HepG2 (cell line): ENCODE data around the gene ANKS3. TPM values are rescaled to one million over a fixed set of nuclear protein-coding genes. Genes with fewer than 3 reads are reported as not detected.

Experiments used
- ATAC-seq: fragments of 200-7000 bp; cut with Tn5 transposase; 3 replicates; pipeline ENCODE4 v1.9.1; 2020; ENCODE audit warnings: mild to moderate bottlenecking, moderate library complexity
- BruUV-seq: library from RNA; stranded (reverse); fragments of 400-500 nt; replicated peaks from 2 replicates; lab custom pipeline; 2021; lab: Mats Ljungman, UMichigan
- CTCF ChIA-PET: fragments of 300-600 bp; formaldehyde crosslinking; extraction: SDS; loops from one replicate; lab custom pipeline; 2021; ENCODE audit warnings: low total read pairs, inconsistent platforms, low intra/inter-chr PET ratio; lab: Yijun Ruan, JAX
- POLR2A ChIA-PET: fragments of 350-600 bp; sonication (Branson Sonifier 250); formaldehyde crosslinking; loops from one replicate; lab custom pipeline; 2020; ENCODE audit warnings: antibody characterized with exemption, inconsistent platforms; lab: Yijun Ruan, JAX
- DNase-seq: peaks from one replicate; pipeline ENCODE4 v3.0.0-alpha.2; 2015; ENCODE audit warnings: low spot score
- FAIRE-seq: peaks from 3 replicates; lab custom pipeline; 2011; peaks lifted over from hg19 to GRCh38; lab: Jason Lieb, UNC
- H2AFZ ChIP-seq: one replicate; pipeline ENCODE4 v1.6.1; 2011; ENCODE audit warnings: low read length, inconsistent platforms
- H3K27ac ChIP-seq: fragments of 300-600 bp; 3 replicates; pipeline ENCODE4 v1.8.0; 2011; ENCODE audit warnings: mixed run types, mild to moderate bottlenecking, mixed read lengths, low read length, inconsistent platforms; ENCODE audit not compliant: insufficient read depth; ENCODE audit errors: extremely low read length
- H3K27me3 ChIP-seq, 2 experiments: fragments of 200-600 bp in 1 of 2; 2 replicates in 1 of 2; 3 replicates in 1 of 2; pipeline versions ENCODE4 v1.6.0 to v1.8.0; 2011; ENCODE audit warnings: low read length in 2 of 2, mild to moderate bottlenecking in 2 of 2, moderate library complexity in 2 of 2, inconsistent platforms in 1 of 2; ENCODE audit not compliant: insufficient read depth in 2 of 2, control insufficient read depth in 1 of 2
- H3K36me3 ChIP-seq, 2 experiments: fragments of 200-600 bp in 1 of 2; replicated peaks in 1 of 2; 2 replicates in 1 of 2; 3 replicates in 1 of 2; pipeline versions ENCODE4 v1.5.1 to v1.8.0; 2011; ENCODE audit warnings: low read length in 2 of 2, inconsistent platforms in 1 of 2; ENCODE audit not compliant: insufficient read depth in 2 of 2, control insufficient read depth in 1 of 2
- H3K4me1 ChIP-seq: 2 replicates; pipeline ENCODE4 v1.5.1; 2012; ENCODE audit warnings: low read length, inconsistent platforms; ENCODE audit not compliant: insufficient read depth
- H3K4me2 ChIP-seq: 2 replicates; pipeline ENCODE4 v1.6.0; 2011; ENCODE audit warnings: low read depth, low read length, inconsistent platforms
- H3K4me3 ChIP-seq, 3 experiments: fragments of 200-600 bp in 1 of 3; sonication (generic), shearing (Covaris generic) in 1 of 3; replicated peaks in 1 of 3; 2 replicates each; pipeline ENCODE4 v1.5.1; 2011 to 2016; ENCODE audit warnings: low read length in 3 of 3, inconsistent platforms in 2 of 3, low read depth in 2 of 3, mild to moderate bottlenecking in 2 of 3, control low read depth in 1 of 3, mixed read lengths in 1 of 3; ENCODE audit not compliant: insufficient read depth in 1 of 3
- H3K79me2 ChIP-seq: one replicate; pipeline ENCODE4 v1.6.1; 2011; ENCODE audit warnings: low read length, inconsistent platforms; ENCODE audit not compliant: insufficient read depth
- H3K9ac ChIP-seq: 2 replicates; pipeline ENCODE4 v1.6.0; 2011; ENCODE audit warnings: mild to moderate bottlenecking, low read depth, low read length, inconsistent platforms; ENCODE audit not compliant: insufficient read depth
- H3K9me3 ChIP-seq: 2 replicates; pipeline ENCODE4 v1.5.1; 2012; ENCODE audit warnings: mild to moderate bottlenecking, low read length
- H4K20me1 ChIP-seq: 2 replicates; pipeline ENCODE4 v1.6.0; 2011; ENCODE audit warnings: inconsistent platforms, mild to moderate bottlenecking, low read length, moderate library complexity; ENCODE audit not compliant: insufficient read depth
- CBX2 ChIP-seq, 2 experiments: fragments of 200-600 bp in 1 of 2; sonication (generic); formaldehyde crosslinking in 1 of 2; IDR thresholded peaks; 2 replicates each; pipeline versions ENCODE4 v1.7.0 to v1.8.1; 2018 to 2022; ENCODE audit warnings: low read depth in 2 of 2, low read length in 1 of 2, mild to moderate bottlenecking in 1 of 2, missing genetic modification reagents in 1 of 2
- FOSL2 ChIP-seq: sonication (generic); formaldehyde crosslinking; IDR thresholded peaks from 2 replicates; pipeline ENCODE4 v1.4.0; 2020; ENCODE audit warnings: missing genetic modification reagents
- KLF12 ChIP-seq: sonication (generic); formaldehyde crosslinking; IDR thresholded peaks from 2 replicates; pipeline ENCODE4 v1.4.0; 2020; ENCODE audit warnings: missing genetic modification reagents, borderline replicate concordance
- NFKBIZ ChIP-seq: IDR thresholded peaks from 2 replicates; pipeline ENCODE4 v1.6.1; 2018; ENCODE audit warnings: missing genetic modification reagents, missing compliant biosample characterization
- SP1 ChIP-seq, 2 experiments: fragments of 450-650 bp in 1 of 2; sonication (generic) in 1 of 2; formaldehyde crosslinking in 1 of 2; IDR thresholded peaks; 2 replicates each; pipeline versions ENCODE4 v1.4.0 to v1.6.1; 2016 to 2020; ENCODE audit warnings: missing genetic modification reagents in 1 of 2
- ZNF180 ChIP-seq: sonication (generic); formaldehyde crosslinking; IDR thresholded peaks from 2 replicates; pipeline ENCODE4 v1.4.0; 2020; ENCODE audit warnings: low read depth, missing genetic modification reagents, borderline replicate concordance
- ZNF431 ChIP-seq: sonication (generic); formaldehyde crosslinking; IDR thresholded peaks from 2 replicates; pipeline ENCODE4 v1.9.0; 2022; ENCODE audit warnings: missing genetic modification reagents, low read depth, mild to moderate bottlenecking, borderline replicate concordance
- ZNF674 ChIP-seq: sonication (generic); formaldehyde crosslinking; IDR thresholded peaks from 2 replicates; pipeline ENCODE4 v1.5.0; 2020; ENCODE audit warnings: low read depth, mild to moderate bottlenecking, missing genetic modification reagents
- WGBS: methylation state at CpG from one replicate; pipeline ENCODE4 v1.1.6; 2017; ENCODE audit warnings: low lambda C conversion rate; 5-methylcytosine and 5-hydroxymethylcytosine counted together
- in situ Hi-C: cut with HindIII; loops from 2 replicates; pipeline ENCODE4 v1.10.0; 2017; ENCODE audit warnings: low pct_unique_long_range_greater_than_20kb; ENCODE audit not compliant: extremely low pct_ligation_motif_present
- intact Hi-C: fragments of 100-400 bp; cut with micrococcal nuclease; formaldehyde crosslinking; loops from one replicate; pipeline ENCODE4 v1.10.0; 2022; ENCODE audit not compliant: unreplicated experiment
- polyA plus RNA-seq, 8 experiments: library from polyadenylated mRNA; depleted of rRNA in 3 of 8; stranded (reverse) in 7 of 8; unstranded in 1 of 8; fragments of >200 nt; fragmentation: Illumina TruSeq in 4 of 8; extraction: Trizol in 4 of 8; gene quantifications; 2 replicates each; pipeline versions ENCODE4 v1.2.1 to v1.2.3, GENCODE V29; 2011 to 2016; ENCODE audit warnings: low read depth in 4 of 8, missing spikeins in 1 of 8, mixed read lengths in 1 of 8; ENCODE audit not compliant: insufficient read depth in 1 of 8
- total RNA-seq, 5 experiments: library from RNA; depleted of rRNA; stranded (reverse); fragments of >200 nt; fragmentation: Illumina TruSeq; extraction: Trizol; gene quantifications; 2 replicates each; pipeline ENCODE4 v1.2.3, GENCODE V29; 2016; ENCODE audit warnings: low read depth in 1 of 5
- TF ChIP-seq, protein P1 (sequence below): sonication (generic); formaldehyde crosslinking; IDR thresholded peaks from 2 replicates; pipeline ENCODE4 v1.8.0; 2022; ENCODE audit warnings: missing genetic modification reagents, mild to moderate bottlenecking, borderline replicate concordance

Gene ANKS3
- total and polyA plus RNA-seq, 2 of the 13 experiments (the other 11 are each of a cell fraction or from before 2014, with no cell fraction given): 11.4 to 15.9 TPM

DNA sequence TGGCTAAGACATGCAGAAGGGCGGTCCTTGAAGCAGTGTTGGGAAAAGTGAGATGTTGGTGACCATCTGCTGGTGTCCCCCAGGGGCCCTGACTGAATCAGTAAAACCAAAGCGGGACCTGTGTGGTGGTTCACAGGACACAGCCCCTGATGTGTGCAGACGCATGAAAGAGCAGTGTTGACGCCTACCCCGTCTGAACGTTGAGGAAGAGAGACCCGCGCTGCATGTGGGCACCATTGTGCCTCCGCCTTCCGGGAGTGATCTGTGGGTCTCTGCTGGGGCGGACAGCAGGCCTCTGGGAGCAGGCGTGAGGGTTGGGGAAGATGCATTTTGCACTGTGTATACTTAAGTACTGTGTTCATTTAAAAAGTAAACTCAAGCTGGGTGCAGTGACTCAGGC, 77.8 kb downstream of the ANKS3 start:
- CTCF ChIA-PET: no interaction called here
- peaks cover 26 to 48% of the 10 kb centered on the region in 2 experiments; a peak in 4 of 5 replicates for H3K36me3 ChIP-seq
- ATAC-seq (no peak), DNase-seq (no peak), FAIRE-seq (no peak)
- H3K4me2 ChIP-seq: no peak overlapping the region
- H3K27me3 ChIP-seq: no peaks in the 10 kb centered on the region
- H3K9ac ChIP-seq: no peak overlapping the region
- POLR2A ChIA-PET: no interaction called here
- in situ Hi-C loops (no loop called here), intact Hi-C loops (no loop called here)
- H3K9me3 ChIP-seq: no peaks in the 10 kb centered on the region
- H2AFZ ChIP-seq: no peak overlapping the region
- BruUV-seq: no TSS peak
- peaks cover 69% of the 10 kb centered on the region for H3K4me1 ChIP-seq
- no peak overlapping the region for H3K27ac ChIP-seq
- H4K20me1 ChIP-seq: no peaks in the 10 kb centered on the region
- TF ChIP-seq ZNF180: no peak
- no peak for TF ChIP-seq NFKBIZ (CRISPR knock-in tag)
- TF ChIP-seq, protein P1, sequence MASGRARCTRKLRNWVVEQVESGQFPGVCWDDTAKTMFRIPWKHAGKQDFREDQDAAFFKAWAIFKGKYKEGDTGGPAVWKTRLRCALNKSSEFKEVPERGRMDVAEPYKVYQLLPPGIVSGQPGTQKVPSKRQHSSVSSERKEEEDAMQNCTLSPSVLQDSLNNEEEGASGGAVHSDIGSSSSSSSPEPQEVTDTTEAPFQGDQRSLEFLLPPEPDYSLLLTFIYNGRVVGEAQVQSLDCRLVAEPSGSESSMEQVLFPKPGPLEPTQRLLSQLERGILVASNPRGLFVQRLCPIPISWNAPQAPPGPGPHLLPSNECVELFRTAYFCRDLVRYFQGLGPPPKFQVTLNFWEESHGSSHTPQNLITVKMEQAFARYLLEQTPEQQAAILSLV (CRISPR knock-in tag): no peak
- TF ChIP-seq FOSL2 (CRISPR knock-in tag): no peak
- no peak for TF ChIP-seq ZNF431 (CRISPR knock-in tag)
- TF ChIP-seq KLF12: no peak
- no peak for TF ChIP-seq ZNF674 (CRISPR knock-in tag)
- TF ChIP-seq SP1 (IDR thresholded peaks at IDR 0.05): no peak
- no peak for TF ChIP-seq SP1 (CRISPR knock-in tag; IDR thresholded peaks at IDR 0.05)
- no peak for TF ChIP-seq CBX2 (IDR thresholded peaks at IDR 0.05; ENCODE audit: low read depth, low read length)
- no peak for TF ChIP-seq CBX2 (CRISPR knock-in tag; IDR thresholded peaks at IDR 0.05; ENCODE audit: low read depth)
- WGBS: 98% methylated on average over 12 of the region's 12 CpGs
- H3K4me3 ChIP-seq: no peak overlapping the region
- H3K79me2 ChIP-seq: peaks cover 2% of the 10 kb centered on the region
